HG03571 (cell line): Measurements from ENCODE around the gene GID8.

Source experiments
- ATAC-seq: cut with Tn5 transposase; IDR thresholded peaks from one replicate; pipeline ENCODE4 v1.9.1; 2021; ENCODE audit not compliant: unreplicated experiment

The GID8 gene

DNA sequence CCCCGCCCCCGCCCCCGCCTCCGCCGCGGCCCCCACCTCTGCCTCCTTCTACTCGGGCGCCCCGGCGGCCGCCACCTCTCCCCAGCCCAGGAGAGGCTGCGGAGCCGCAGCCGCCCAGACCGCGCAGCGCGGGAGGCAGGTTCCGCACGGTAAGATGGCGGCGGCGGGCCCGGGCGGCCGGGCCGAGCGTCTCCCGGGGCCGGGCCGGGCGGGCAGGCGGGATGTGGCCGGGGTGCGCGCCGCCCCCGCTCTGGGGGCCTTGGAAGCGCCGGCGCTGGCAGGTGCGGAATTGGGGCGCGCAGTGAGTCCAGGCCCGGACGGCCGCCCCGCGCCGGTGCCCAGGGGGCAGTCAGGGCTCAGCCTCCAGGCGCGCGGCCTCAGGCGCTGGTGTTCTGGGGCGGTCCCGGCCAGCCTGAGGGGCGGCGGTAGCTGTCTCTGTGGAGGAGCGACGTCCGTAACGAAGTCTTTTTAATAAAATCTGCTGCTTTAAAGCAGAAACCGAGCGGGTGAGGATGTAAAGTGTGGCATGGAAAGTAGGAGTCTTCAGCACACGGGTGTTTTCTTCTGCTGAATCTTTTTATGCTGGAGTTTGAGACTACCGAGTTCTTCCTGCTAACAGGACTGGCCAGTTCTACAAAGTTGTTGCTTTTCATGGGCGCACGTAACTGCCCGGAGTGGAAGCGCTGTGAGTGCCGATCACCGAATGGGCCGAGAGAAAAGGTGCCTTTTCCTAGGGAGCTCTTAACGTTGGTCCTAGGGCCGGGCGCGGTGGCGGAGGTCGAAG, at the start of gene GID8:
GID8 (plus strand) TSS at position 43 of the 784 bp plus-strand sequence. CDS start 3,356 bp downstream, outside the sequence.
- ATAC-seq, result peak; percentile 31

DNA sequence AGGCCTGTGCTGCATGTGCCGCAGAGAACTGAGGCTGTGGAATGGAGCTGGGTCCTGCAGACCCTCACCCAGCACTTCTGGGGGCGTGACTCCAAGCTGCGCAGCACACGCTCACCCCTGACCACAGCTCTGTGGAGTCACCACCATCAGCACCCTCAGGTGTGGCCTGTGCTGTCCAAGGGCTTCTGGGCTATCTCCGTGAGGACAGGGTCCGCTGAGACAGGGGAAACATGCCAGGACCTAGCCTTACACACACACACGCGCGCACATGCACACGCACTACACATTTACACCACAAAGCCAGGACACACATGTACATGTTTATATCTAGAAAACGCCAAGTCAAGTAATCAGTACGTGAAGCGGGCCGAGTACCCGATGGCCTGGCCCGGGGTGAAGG, 49.5 kb upstream of the GID8 start:
- no peak for ATAC-seq

DNA sequence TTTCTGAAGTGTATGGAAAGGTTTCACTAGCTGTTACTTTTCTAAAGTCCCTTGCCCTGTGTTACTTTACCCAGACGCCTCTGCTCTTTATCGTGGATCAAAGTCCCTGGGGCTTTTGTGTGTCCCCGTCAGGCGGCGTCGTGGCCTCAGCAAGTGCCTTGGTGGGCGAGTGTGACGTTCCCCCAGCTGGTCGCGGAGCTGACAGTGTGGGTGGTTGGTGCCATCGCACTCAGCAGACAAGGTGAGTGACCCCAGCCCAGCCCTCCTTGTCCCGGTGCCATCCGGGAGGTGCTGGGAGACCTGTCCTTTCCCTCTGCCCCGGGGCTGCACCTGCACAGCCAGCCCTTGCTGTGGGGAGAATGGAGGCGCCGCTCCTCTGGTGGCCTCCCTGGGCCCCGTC, 49.0 kb upstream of the GID8 start:
- ATAC-seq, result no peak

DNA sequence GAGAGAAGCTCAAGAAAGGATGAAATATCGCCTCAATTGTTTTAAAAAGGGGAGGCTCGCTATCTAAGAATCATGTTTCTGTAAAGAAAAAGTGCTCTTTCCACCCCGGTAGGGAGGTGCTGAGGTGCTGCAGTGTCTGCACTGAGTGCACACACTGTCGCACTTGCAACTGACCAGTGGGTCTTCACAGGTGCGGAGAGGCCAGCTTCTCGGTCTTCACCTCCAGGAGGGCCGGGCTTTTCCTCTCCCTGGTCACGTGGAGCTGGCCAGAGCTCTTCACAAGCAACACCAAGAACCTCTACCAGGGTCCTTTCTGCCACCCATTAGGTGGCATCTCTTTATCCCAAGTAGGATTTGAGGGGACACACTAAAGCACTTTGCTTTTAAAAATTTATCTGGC, 48.5 kb upstream of the GID8 start:
- no peak for ATAC-seq

DNA sequence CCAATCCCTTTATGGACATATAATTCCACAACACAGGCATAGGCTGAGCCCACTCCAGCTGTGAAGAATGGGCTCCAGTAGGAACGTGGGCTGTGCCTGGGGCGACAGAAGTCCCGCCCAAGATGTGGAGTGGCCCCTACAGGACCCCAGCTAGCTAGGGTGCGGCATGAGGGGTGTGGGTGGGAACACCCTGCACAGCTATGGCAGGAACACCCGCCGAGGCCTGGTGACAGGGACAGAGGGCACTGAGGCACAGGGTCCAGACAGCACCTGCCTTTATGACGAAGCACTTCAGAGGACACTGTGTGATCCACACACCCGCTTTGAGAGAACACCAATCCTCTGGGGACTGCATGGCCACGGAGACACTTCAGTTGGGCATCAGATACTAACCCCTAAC, 48.1 kb upstream of the GID8 start:
- ATAC-seq, result no peak

DNA sequence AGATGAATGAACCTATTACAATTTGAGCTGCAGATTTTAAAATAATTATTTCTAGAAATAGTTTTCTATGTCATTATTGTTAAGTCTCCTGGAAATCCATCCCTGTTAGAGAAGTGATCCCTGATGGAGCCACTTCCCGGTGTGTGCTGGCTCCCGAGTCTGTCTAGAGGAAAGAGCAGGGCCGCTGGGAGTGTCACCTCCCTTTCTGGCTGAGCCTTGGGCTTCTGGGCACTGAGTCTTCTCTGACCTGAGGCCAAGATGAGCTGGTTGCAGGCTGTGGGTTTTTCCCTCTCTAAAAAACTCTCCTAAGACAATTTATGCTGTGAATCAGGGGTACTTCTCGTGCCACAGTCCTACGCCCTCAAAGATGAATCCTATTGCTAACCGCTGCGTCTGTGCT, 47.5 kb upstream of the GID8 start:
- ATAC-seq, result no peak

GRCh38 chr20:62891111-62891510, 46.8 kb upstream of the GID8 start:
- no peak for ATAC-seq

DNA sequence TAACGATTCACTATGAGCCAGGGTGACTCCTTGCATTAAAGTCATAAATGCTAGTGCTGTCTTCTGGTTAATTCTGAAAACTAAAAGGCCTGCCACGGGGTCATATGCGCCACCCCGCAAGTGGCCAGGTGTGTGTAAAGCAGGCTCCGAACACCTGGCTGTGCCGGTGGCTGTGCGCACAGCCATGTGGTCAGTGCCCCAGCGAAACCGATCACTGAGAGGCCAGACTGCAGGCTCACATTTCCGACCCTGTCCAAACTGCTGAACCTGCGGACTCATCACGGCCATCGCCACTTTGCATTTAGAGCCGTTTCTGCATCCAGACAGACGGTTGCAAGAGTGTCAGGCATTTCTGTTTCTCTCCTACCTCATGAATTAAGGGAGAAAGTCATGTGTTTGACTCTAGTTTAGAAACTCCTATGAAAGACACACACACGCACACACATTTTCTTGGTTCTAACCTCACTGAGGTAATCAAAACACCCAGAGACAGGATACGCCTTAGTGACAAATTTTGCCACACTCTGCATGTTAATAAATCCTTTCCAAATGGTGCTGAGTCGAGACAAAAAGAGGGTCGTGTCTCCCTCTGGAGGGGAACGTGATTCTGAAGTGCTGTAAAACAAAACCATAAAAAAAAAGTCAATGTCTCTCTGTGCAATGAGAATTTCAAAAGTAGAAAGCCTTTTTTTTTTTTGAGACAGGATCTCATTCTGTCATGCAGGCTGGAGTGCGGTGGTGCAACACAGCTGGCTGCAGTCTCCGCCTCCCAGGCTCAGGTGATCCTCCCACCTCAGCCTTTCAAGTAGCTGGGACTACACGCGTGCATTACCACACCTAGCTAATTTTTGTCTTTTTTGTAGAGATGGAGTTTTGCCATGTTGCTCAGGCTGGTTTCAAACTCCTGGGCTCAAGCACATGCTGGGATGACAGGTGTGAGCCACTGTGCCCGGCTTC, 45.3 kb upstream of the GID8 start:
- ATAC-seq, result no peak

DNA sequence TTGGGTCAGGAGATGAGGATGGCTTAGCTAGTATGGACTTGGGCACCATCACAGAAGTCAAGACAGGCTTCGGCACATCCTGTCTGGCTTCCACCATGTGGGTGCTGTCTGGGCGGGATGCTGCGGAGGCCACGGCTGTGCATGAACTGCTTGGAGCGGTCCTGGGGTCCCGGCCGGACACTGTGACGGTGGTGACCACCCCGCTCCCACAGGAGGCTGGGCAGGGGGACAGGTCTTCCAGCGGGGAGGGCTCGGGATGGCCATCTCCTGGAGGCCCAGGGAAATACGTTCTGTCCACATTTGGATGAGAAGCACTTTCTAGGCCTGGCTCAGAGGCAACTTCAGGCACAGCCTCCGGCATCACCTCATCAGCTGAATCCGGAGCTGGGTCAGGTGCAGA, 44.2 kb upstream of the GID8 start:
- ATAC-seq, result no peak

- ATAC-seq, result no peak
These were observed 43.7 kb upstream of the GID8 start for GRCh38 chr20:62894261-62894660.

GRCh38 chr20:62895539-62895938, 42.4 kb upstream of the GID8 start:
- ATAC-seq, result no peak

DNA sequence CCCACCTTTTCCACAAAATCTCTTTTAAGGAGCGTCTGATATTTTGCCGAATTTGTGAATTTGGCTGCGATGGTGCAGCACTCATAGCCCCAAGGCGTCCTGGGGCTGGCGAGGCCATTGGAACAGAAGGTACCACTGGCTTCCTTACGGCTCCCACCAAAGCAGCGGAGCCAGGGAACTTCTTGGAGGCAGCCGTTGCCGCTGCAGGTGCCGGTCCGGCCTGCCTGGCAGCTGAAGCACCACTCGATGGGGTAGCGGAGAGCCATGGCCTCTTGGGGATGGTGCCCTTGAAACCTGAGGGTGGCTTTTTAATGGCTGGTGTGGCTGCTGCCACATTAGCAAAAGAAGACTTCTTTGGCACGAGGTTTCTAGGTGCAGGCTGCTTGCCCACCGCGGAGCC, 41.4 kb upstream of the GID8 start:
- no peak for ATAC-seq

GRCh38 chr20:62897666-62898065, 40.3 kb upstream of the GID8 start:
- ATAC-seq, result no peak

DNA sequence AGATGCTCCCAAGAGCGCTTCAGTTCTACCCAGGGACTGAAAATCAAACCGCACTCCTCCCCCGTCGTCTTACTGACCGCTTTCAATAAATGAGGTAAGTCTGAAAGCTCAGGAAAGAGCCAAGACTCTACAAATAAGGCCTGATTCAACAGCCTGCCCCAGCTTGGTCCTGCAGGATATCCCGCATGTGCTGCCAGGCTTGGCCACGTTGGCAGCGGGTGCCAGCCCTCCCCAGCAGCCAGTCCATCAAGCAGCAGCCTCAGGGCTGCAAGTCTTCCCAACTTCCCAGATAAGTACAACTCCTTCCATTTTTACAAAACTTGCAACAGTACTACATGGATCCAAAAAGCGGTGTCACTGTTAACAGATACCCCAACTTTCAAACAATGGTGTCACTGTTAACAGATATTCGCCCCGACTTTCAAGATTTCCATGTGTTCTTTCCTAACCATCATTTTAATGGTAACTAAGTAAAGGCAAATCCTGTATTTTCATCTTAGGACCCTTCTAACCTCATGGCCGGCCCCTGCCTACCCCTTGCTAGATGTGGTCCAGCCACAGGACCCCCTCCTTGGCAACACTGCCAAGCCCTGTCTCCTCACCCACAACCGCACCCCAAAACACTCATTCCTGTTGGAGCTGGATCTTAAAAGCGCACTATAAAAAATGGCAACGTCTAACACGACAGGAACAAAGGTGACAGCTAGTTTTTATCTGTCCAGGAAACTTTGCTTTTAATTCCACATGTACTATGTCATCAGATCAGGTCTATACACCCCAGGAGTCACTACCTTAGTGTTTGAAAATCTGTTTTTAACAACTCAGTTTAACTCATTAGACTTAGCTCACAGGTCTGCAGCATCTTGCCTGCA, 39.6 kb upstream of the GID8 start:
- no peak for ATAC-seq

- ATAC-seq, result no peak
These were observed 38.8 kb upstream of the GID8 start for GRCh38 chr20:62898970-62899632.

- no peak for ATAC-seq
These were observed 38.3 kb upstream of the GID8 start for GRCh38 chr20:62899633-62900051.

DNA sequence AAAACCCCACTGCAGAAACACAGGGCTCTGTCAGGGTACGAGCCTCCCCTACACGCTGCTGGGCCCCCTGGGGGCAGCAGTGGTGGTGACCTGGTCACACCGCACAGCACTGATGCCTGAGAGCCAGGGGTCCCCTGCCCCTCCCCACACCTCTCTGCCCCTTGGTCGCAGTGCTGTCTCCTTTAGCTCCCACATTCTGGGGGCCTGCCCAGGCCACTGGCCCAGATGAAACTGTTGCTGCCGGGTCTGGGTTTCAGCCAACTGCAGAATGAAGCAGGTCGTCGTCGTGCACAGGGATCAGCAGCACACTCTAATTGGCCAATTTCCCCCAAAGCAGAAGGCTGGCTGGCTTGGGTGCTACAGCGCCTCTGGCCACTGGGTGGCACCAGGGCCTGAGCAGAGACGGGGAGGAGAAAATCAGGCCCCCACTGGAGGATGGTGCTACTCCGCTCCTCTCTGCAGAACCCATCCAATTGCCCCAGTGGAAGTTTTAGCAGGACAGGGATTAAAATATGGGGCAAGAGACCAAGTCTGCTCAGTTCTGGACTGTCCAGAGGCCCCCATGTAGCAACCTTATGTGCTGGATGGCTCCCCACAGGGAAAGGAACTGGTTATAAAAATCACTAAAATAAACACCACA, 37.8 kb upstream of the GID8 start:
- ATAC-seq, result no peak

- no peak for ATAC-seq
These were observed 37.0 kb upstream of the GID8 start for GRCh38 chr20:62900692-62901584.

- ATAC-seq, result no peak
These were observed 36.1 kb upstream of the GID8 start for GRCh38 chr20:62901891-62902290.
